HG03045 (cell line): ENCODE results near the gene CDKN1A.
"Not testable (repeated sequence)": the region's sequence is repeated elsewhere in the genome, so short reads cannot be mapped to it uniquely, and the experiment has no call there.

Source experiments
- ATAC-seq: cut with Tn5 transposase; IDR thresholded peaks from one replicate; pipeline ENCODE4 v1.9.1; 2021; ENCODE audit warnings: mild to moderate bottlenecking, moderate library complexity; ENCODE audit not compliant: unreplicated experiment

Gene CDKN1A

DNA sequence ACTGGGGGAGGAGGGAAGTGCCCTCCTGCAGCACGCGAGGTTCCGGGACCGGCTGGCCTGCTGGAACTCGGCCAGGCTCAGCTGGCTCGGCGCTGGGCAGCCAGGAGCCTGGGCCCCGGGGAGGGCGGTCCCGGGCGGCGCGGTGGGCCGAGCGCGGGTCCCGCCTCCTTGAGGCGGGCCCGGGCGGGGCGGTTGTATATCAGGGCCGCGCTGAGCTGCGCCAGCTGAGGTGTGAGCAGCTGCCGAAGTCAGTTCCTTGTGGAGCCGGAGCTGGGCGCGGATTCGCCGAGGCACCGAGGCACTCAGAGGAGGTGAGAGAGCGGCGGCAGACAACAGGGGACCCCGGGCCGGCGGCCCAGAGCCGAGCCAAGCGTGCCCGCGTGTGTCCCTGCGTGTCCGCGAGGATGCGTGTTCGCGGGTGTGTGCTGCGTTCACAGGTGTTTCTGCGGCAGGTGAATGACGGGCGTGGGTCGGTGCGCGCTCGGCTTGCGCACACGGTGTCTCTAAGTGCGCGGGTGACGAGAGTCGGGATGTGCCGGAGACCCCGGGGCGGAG is at the start of gene CDKN1A:
Gene CDKN1A (plus strand): TSS at position 227 of the 555 bp plus-strand sequence. CDS start 5,388 bp downstream, outside the sequence.
- ATAC-seq = peak; percentile 50

DNA sequence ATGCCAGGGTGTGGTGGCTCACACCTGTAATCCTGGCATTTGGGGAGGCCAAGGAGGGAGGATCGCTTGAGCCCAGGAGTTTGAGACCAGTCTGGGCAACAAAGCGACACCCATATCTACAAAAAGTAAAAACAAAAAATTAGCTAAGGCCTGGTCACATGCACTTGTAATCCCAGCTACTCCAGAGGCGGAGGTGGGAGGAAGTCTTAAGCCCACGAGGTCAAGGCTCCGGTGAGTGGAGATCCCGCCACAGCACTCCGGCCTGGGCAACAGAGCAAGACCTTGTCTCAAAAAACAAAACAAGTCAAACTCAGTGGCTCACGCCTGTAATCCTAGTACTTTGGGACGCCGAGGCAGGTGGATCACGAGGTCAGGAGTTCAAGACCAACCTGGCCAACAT is 48.7 kb upstream of the CDKN1A start:
- ATAC-seq = no peak

DNA sequence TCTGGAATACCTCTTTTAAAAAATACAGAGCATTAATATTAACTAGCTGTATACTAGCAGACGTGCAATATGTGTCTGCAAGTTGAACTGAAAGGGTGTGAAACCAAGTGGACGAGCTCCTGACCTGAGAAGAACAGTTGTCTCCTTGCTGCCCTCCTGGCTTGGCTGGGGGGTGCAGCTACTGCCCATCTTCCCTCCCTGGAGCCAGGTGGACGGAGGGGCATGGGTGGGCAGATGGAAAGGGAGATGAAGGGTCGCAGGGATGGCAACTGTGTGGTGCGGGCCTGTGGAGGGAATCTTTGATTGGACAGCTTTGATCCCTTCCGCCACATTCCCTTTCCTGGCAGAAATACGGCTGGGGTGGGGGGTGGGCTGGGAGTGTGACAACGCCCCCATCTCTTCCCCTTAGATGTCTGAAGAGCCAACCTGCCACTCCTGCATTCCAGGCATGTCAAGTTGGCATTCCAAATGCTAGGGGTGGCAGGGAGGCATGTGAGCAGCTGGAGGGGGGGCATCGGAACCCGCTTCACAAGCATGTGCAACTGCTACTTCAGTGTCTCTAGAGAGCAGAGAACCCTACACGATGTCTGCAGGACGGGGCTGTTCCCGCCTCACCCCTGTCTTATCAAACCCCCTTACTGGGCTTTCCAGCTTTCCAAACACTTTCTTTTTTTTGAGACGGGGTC is 47.0 kb upstream of the CDKN1A start:
- ATAC-seq = no peak

DNA sequence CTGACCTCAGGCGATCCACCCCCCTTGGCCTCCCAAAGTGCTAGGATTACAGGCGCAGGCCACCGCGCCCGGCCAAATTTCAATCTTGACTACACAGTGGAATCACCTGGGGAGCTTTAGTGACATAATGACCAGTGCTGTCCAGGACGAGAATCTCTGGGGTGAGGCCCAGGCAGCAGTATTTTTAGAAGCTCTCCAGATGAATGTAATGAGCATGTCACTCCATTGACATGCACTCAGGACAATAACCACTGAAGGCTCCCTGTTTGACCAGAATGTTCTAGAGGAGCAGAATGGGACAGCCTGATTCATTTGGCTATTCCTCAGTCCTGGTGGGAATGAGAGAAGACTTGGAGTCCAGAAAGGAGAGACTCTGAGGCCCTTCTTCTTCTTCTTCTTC is 45.1 kb upstream of the CDKN1A start:
- ATAC-seq = no peak

DNA sequence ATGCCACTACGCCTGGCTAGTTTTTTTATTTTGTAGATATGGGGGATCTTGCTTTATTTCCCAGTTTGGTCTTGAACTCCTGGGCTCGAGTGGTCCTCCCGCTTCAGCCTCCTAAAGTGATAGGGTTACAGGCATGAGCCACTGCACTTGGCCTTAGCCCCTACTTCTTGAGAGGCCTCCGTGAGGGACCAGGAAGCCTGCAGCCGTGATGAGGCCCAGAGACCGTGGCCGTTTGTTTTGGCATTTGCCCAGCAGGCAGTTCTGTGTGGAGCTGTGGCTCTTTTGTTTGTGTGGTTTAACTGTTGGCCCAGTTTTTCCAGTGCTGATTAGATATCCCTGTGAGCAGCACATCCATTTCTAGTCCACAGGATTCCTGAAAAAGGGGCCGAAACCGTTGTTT is 44.6 kb upstream of the CDKN1A start:
- no peak for ATAC-seq

DNA sequence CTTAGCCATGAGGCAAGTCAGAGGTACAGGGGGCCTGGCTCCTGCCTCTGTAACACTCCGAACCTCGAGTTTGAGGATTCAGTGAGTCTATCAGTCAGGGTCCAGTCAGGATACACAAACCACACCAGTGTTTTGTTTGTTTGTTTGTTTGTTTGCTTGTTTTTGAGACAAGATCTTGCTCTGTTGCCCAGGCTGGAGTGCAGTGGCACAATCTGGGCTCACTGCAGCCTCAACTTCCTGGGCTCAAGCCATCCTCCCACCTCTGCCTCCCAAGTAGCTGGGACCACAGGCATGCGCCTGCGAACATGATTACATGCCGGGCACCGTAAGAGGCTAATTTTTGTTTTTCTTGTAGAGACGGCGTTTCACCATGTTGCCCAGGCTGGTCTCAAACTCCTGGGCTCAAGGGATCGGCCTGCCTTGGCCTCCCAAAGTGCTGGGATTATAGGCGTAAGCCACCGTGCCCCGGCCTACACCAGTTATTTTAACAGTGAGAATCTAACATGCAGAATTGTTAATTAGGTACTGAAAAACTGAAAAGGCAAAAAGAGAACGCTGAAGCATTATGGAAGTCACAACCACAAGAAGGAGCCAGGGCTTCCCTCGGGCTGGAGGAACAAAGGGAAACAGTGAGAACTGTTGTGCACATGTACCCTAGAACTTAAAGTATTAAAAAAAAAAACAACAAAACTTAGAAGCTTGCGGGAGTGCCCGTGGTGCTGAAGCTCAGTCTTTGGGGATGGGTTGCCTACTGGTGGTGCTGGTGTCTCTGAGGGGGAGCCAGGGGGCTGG is 44.0 kb upstream of the CDKN1A start:
- ATAC-seq = no peak

DNA sequence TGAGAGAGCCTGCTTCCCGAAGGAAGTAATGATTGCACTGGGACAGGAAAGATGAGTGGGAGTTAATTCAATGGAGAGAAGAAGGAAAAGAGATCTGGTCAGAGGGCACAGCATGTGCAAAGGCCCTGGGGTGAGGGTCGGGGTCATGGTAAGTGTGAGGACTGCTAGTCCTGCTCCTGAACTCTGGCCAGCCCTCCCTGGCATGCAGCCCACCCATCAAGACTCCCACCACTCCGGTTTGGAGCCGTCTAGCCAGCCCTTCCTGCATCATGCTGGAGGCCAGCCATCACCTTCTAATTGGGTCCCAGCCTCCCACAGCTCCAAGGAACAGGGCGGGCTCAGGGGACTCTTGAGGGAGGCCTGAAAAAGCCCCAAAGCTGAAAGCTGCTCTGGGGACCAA is 42.2 kb upstream of the CDKN1A start:
- no peak for ATAC-seq

DNA sequence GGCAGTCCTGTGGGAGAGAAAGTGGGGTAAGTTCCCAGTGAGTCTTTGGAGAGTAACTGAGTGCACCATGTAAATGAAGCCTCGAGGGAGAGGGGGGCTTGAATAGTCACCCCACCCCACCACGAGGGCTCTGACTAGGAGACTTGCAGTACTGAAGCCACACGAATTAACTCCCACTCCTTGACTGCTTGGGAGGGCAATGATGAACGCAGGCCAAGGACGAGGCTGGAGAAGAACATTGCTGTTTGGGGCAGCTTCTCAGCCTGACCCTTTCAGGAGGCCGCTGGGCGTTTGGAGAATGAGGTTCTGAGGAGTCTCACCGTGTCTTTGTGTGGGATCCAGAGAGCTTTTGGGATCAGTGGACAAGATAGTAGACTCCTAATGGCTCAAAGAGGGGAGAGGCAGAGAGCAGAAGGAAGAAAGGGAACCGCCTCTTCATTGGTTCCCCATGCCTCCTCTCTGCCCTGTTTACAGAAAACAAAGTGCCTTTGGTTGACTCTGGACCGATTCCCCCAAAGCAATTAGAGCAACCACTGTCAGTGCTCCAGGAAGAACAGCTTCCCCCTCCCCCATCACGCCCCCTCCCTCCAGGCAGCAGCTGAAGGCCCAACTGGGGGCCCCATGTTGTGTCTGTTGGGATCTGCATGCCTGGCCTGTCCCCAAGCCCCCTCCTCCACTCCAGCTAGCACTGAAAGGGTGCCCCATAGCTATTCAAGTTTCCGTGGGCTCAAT is 41.7 kb upstream of the CDKN1A start:
- no peak for ATAC-seq

DNA sequence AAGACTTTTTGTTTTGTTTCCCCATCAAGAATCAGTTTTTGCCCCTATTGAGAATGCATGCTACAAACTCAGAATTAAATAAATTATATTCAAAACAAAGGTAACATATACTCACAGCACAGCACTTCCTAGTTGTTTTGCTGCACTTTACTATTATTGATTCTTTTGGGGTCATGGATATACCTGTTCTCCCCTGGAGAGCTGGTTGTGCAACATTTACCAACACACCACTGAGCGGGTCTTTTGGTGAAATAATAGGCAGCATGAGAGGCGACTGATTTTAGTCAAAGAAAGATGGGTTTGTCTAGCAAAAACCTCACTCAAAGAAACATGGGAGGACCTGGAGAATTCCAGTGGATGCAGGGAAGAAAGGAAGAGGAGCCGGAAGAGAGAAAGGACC is 39.9 kb upstream of the CDKN1A start:
- no peak for ATAC-seq

DNA sequence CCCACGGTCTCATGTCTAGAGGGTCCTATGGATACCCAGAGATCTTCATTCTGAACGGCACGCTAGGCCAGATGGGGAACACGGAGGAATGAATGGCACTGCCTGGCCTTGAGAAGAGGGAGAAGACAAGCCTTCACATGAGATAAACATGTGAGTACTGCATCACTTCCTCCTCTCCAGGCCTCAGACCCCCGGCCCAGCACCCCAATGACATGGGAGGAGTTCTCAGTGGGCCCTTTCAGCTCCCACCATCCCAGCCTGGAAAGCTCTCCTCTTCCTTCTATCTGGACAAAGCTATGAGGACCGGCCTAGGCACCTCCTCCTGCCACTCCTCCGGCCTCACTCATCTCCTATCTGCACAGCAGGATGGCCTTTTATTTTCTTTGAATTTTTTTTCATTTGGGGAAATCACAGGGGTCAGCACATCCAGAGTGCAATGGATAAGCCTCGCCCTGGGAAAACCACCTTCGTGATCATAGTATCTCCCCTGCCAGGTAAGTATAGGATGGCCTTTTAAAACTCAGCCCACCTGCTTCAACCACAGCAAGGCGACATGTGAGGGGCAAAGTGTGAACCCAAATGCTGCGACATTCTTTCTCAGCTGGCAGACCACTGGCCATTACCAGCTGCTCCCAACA is 39.2 kb upstream of the CDKN1A start:
- no peak for ATAC-seq

DNA sequence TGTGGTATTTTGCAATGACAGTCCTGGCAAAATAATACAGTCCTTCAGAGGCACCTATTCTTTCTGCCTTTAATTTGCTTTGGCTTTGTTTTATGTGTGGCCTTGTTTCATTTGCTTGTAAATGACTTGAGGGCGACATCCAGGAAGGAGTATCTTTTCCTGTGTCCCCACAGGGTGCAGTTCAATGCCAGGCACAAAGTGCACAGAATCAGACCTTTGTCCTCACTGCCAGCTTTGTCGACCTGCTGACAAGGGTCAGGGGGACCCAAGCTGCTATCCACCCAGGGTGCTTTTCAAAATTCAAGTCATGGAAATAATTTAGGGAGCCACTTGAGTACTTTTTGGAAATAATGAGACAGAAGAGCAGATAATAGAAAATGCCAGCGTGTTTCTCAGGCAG is 37.0 kb upstream of the CDKN1A start:
- no peak for ATAC-seq

DNA sequence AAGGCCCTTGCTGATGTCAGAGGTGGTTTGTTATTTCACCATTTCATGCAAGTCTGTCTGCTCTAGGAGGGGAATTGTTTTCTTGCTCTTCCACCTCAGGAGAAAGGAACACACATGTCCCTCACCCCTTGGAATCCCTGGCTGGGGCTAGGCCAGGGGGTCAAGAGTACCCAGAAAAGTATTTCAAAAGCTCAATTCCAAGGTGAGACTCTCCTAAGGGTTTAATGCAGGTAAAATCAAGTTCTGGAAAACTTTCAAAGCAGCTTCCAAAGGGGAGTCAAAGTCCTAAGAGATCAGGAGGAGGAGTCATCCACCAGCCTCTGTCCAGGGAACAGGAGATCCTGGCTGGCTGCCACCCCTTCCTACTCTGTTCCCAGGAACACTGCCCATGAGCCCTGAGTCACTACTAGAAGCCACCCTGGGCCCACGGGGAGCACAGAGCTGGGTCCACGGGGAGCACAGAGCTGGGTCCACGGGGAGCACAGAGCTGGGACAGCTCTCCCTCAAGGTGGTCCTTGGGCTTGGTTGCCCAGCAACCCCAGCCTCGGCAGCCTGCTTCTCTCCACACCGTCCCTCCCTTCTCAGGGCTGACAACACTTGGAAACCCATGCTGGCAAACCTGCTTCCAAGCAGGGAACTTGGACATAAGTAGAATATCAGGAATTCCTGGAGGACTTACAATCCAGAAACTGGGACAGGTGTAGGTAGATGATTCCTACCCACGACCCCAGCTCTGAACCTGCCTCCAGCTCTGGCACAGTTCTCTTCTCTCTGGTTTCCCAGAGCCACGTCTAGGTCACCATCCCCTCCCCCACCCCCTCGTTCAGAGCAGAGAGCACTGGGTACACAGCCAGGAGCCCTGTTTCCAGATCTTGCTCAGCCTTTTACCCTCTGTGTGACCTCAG is 35.3 kb upstream of the CDKN1A start:
- ATAC-seq = no peak

DNA sequence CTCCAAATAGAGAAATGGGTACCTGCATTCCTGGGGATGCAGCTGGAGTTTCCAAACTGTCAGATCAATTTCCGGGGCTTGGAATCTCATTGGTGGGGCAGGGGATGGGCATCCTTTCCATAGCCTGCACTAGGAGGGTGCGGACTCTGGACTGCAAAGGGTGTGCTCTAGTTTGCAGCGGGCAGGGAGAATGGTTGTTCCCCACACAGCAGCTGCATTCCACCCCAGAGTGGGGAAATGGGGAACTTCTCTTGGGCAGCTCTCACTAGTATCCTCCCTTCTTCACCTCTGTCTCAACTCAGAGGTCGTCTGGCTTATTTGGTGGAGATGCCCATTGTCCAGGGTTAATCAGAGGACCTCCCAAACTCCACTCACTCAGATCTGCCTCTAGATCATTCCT is 34.5 kb upstream of the CDKN1A start:
- ATAC-seq = no peak

DNA sequence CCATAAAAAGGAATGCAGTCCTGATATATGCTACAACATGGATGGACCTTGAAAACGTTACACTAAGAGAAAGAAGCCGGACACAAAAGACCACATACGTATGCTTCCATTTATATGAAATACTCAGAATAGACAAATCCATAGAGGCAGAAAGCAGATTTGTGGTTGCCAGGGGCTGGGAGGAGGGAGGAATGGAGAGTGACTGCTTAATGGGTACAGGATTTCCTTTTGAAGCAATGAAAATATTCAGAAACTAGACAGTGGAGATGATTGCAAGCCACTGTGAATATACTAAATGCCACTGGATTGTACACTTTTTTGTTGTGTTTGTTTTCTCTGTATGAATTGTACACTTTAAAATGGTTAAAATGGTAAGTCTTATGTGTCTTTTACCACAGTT is 29.4 kb upstream of the CDKN1A start:
- ATAC-seq = no peak

DNA sequence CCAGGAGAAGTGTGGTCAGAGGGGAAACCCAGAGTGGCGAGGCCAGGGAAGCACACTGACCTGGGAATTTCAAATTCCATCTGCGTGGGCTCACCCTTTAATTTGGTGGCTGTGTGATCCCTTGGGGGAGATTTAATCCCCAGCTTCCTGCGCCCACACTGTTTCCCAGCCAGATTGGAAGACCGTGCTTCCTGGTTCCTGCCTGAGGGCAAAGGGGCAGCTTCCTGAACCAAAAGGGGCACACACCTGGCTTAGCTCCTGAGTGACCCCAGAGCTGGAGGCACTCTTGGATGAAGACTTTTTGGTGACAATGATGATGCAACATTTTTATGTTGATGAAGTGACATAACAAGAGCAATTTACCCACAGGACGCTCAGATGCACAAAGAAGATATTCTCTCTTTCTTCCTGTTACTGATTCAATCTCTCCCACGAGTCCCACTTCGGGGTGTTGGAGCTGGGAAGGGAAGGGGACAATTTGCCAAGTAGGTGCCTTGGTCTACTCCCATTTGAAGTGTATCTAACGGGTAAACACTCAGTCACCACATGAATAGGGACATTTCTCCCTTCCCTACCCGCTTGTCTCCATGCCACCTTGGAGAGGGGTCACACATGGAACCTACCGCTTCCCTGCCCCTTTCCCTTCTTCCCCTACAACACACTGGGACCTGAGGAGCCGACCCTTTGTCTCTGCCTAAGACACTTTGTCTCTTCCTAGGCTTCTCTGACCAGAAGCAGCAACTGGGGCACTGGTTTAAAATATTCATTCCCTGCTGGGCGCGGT is 28.6 kb upstream of the CDKN1A start:
- no peak for ATAC-seq

DNA sequence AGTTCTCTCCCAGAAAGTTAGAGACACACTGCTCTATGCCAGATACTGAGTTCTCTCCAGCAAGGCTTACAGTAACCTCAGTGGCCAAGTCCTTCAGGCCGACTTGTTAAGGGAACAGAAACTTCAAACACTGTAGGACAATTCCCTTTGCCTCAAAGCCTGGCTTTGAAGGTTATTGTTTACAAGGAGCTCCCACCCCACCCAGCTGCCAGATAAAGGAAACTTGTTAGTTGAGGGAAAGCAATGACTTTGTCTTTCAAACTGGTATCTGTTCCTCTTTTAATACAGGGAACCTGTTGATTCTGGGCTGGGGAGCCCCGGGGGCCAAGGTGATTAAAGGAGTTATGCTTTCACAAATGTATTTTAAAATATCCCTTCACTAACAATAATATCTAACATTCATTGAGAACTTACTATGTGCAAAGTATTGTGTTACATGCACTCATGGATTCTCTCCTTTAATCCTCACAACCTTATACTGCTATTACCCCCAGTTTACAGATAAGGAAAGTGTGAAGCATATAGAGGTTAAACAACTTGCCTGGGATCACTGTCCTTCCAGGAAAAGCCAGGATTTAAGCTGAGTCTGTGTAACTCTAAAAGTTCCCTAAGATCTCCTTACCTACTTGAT is 27.6 kb upstream of the CDKN1A start:
- ATAC-seq = peak; percentile 57

DNA sequence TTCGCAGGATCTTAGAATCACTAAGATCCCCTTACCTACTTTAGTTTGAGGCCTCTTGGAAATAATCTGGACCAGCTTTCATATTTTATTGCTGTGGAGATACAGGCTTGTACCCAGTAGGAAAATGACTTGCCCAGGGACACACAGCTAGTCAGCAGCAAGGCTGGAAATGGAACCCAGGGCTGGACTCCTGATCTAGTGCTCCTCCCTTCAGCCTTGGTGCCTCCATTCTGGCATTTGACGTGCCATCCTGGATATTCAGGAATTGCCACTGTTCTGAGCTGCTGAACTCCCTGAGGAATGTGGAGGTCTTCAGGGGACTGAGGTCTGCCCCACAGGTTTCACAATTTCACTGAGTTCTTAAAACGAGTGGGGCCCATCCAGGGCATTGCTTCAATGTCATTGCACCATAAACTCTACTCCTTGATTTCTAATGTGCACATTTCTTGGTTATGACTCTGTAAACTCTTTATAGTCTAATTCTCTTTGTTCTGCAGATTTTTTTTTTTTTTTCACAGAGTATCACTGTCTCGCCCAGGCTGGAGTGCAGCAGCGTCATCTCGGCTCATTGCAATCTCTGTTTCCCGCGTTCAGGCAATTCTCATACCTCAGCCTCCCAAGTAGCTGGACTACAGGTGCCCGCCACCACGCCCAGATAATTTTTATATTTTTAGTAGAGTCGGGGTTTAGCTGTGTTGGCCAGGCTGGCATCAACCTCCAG is 26.7 kb upstream of the CDKN1A start:
- no peak for ATAC-seq

DNA sequence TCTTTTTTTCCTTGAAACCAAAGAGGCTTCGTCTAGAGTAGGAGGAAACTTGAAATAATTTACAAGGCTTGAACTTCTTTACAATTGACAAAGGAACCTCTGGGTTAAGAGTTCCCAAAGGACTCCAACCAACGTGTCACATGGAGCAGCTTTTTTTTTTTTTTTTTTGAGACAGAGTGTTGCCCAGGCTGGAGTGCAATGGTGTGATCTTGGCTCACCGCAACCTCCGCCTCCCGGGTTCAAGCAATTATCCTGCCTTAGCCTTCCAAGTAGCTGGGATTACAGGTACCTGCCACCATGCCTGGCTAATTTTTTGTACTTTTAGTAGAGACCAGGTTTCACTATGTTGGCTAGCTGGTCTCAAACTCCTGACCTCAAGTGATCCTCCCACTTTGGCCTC is 24.0 kb upstream of the CDKN1A start:
- not testable (repeated sequence) for ATAC-seq
